ACC112 (cell line): ENCODE results near the gene WDR82.

Experiments used
- H2AFZ ChIP-seq: fragments of 200-600 bp; sonication (generic); one replicate; pipeline ENCODE4 v1.6.0; 2017; ENCODE audit warnings: antibody characterized with exemption, low read length; ENCODE audit not compliant: unreplicated experiment
- H3K27ac ChIP-seq: fragments of 200-600 bp; sonication (generic); 2 replicates; pipeline ENCODE4 v1.5.1; 2014; ENCODE audit warnings: low read depth, mild to moderate bottlenecking, antibody characterized with exemption, low read length, moderate library complexity
- H3K27me3 ChIP-seq: fragments of 200-600 bp; sonication (generic); 2 replicates; pipeline ENCODE4 v1.6.1; 2014; ENCODE audit warnings: mild to moderate bottlenecking, antibody characterized with exemption, low read length, moderate library complexity, mixed read lengths; ENCODE audit not compliant: insufficient read depth
- H3K36me3 ChIP-seq: fragments of 200-600 bp; sonication (generic); 2 replicates; pipeline ENCODE4 v1.6.1; 2016; ENCODE audit warnings: mild to moderate bottlenecking, antibody characterized with exemption, low read length, moderate library complexity, mixed read lengths; ENCODE audit not compliant: insufficient read depth
- H3K4me1 ChIP-seq: fragments of 200-600 bp; sonication (generic); one replicate; pipeline ENCODE4 v1.6.1; 2016; ENCODE audit warnings: low read length, mixed read lengths; ENCODE audit not compliant: insufficient read depth, unreplicated experiment, control insufficient read depth
- H3K4me3 ChIP-seq: fragments of 200-600 bp; sonication (generic); 2 replicates; pipeline ENCODE4 v1.5.1; 2014; ENCODE audit warnings: mild to moderate bottlenecking, low read depth, low read length
- H3K79me2 ChIP-seq: fragments of 200-600 bp; sonication (generic); one replicate; pipeline ENCODE4 v1.6.0; 2016; ENCODE audit warnings: low read length; ENCODE audit not compliant: control insufficient read depth, unreplicated experiment, insufficient read depth

Gene WDR82

DNA sequence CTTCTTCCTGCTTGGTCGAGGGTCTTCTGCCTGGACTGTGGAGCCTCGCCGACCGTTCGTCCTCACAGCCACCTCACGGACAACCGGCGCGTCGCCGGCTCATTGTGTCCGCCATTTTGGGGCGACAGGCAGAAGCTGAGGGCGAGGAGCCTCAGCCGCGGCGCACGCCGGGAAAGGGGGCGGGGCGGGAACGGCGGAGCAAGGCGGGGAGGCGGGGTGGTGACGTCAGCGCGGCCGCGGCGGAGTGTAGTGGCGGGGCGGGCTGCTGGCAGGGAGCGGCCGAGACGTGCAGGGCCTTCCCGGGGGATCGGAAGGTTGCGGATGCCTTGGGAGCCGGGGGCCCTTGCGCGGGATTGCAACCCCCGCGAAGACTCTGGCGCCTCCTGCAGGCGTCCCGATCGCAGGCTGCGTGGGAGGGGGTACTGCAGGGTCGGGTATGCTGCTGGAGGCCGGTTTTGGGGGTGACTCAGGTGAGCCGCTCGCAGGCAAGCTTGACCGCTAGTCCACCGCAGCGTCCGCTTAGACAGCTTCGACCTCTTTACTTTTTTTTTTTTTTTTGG lies at the start of gene WDR82:
Gene WDR82 (minus strand): TSS at position 140 of the 560 bp plus-strand sequence. CDS start 288 bp downstream, outside the sequence.
- H3K79me2 ChIP-seq, result peaks cover 49% of the 10 kb centered on the region
- peak within 1 kb of the TSS; percentile 59 for H2AFZ ChIP-seq
- no peaks in the 10 kb centered on the region for H3K27me3 ChIP-seq
- H3K4me3 ChIP-seq, result peak within 1 kb of the TSS; percentile 94
- H3K4me1 ChIP-seq, result peaks cover 44% of the 10 kb centered on the region
- peak within 1 kb of the TSS; percentile 92 for H3K27ac ChIP-seq
- peaks cover 7% of the 10 kb centered on the region; the same call in 1 of the 2 replicates for H3K36me3 ChIP-seq

DNA sequence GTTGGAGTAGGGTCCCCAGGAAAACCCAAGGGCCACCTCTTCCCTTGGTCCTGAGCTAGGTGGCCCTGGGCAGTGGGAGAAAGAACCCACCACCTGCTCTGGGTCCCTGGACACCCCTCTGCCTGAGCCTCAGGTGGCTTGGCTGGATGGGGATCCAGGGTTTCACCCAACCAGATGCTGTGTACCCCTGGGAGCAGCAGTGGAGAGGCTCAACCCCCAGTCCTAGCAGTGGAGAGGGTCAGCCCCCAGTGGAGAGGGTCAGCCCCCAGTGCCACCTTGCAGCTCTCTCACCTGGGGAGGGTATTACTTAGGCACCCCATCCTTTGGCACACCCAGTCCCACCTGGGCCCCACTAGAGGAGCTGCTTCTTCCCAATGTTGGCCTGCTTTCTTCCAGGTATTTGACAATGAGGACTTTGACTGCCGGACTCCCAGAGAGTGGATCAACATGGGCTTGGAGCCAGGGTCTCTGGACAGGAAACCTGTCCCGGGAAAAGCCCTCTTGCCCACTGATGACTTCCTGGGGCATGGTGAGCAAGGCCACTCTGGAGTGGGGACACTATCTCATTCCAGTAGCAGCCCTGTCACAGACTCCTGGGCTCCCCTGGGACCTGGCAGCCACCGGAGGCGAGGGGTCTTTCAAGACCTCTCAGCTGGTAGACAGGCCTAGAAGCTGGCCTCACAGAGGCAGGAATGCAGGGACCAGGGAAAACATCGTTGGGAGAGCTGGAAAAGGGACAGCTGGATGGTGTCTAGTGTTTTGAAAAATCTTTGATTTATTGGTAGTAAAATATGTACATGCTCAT lies 49.2 kb upstream of the WDR82 start:
- Histone ChIP-seq H3K4me1 (no peaks in the 10 kb centered on the region), H3K79me2 (no peaks in the 10 kb centered on the region), H3K4me3 (no peak overlapping the region), H3K27me3 (no peaks in the 10 kb centered on the region), H2AFZ (no peak overlapping the region), H3K36me3 (no peaks in the 10 kb centered on the region), H3K27ac (no peak overlapping the region)

DNA sequence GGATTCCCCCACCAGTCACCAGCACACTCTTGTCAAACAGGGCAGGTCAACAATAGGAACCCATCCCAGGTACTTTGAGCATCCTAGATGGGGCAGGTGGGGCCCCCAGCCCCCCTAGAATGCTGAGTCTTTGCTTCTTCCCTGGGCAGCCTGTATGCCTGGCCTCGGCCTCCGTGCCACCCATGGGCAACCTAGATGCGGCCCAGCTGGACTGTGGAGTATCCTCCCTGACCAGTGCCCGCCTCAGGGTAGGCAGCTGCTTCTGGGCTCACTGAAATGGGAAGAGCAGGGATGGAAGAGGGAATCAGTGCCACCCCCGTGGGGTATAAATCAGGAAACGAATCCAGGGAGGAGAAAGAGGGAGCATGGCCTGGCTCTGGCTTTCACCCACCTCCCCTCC lies 48.5 kb upstream of the WDR82 start:
- Histone ChIP-seq H3K4me3 (no peak overlapping the region), H3K27ac (no peak overlapping the region), H3K27me3 (no peaks in the 10 kb centered on the region), H2AFZ (no peak overlapping the region), H3K4me1 (no peaks in the 10 kb centered on the region), H3K36me3 (no peaks in the 10 kb centered on the region), H3K79me2 (no peaks in the 10 kb centered on the region)

DNA sequence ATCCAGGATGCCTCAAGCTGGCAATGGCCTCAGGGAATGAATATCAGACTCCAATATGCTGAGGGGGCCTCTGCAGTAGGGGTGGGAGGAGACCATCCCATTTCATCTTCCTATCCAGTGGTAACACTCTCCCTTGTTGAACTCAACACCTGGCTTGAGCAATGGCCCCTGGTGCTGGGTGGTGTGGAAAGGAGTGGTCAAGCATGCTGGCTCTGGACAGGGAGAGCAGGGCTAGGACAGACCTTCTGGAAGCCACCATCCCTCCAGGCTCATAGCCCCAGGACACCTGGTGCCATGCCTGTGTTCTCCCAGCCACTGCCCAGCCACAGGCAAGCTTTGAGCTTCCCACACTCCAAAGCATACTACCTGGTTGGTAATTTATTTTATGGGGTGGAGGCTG lies 47.2 kb upstream of the WDR82 start:
- Histone ChIP-seq H3K27ac (no peak overlapping the region), H3K27me3 (no peaks in the 10 kb centered on the region), H3K4me3 (no peak overlapping the region), H3K36me3 (no peaks in the 10 kb centered on the region), H3K4me1 (no peaks in the 10 kb centered on the region), H2AFZ (no peak overlapping the region), H3K79me2 (no peaks in the 10 kb centered on the region)

GRCh38 chr3:52324676-52325075 lies 46.2 kb upstream of the WDR82 start:
- Histone ChIP-seq H3K36me3 (no peaks in the 10 kb centered on the region), H3K79me2 (no peaks in the 10 kb centered on the region), H3K4me1 (no peaks in the 10 kb centered on the region), H3K27ac (no peak overlapping the region), H2AFZ (no peak overlapping the region), H3K4me3 (no peak overlapping the region), H3K27me3 (no peaks in the 10 kb centered on the region)

GRCh38 chr3:52323526-52324295 lies 45.3 kb upstream of the WDR82 start:
- Histone ChIP-seq H3K27me3 (no peaks in the 10 kb centered on the region), H3K27ac (no peak overlapping the region), H3K4me1 (no peaks in the 10 kb centered on the region), H3K4me3 (no peak overlapping the region), H3K79me2 (no peaks in the 10 kb centered on the region), H2AFZ (no peak overlapping the region), H3K36me3 (no peaks in the 10 kb centered on the region)

GRCh38 chr3:52322466-52322865 lies 44.0 kb upstream of the WDR82 start:
- Histone ChIP-seq H3K79me2 (no peaks in the 10 kb centered on the region), H3K36me3 (no peaks in the 10 kb centered on the region), H3K4me3 (no peak overlapping the region), H3K27me3 (no peaks in the 10 kb centered on the region), H2AFZ (no peak overlapping the region), H3K27ac (no peak overlapping the region), H3K4me1 (no peaks in the 10 kb centered on the region)

DNA sequence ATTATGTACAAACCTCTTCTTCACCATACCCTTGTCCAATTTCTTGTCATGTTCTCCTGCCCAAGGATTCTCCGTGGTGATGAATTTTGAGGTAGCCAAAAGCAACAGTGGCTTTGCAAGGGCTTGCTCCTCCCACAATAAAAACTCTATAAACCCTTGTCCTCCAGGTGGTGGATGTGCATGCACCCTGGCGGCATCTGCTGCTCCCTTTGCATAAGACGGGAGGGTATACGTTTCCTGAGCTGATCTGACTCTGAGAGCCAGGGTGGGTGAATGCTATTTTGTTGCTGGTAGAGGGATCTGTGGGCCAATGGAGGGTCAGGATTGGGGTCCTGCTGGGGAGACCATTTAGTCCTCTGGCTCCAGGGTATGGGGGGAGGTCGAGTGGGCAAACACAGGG lies 43.0 kb upstream of the WDR82 start:
- Histone ChIP-seq H3K4me1 (no peaks in the 10 kb centered on the region), H3K4me3 (no peak overlapping the region), H3K27ac (no peak overlapping the region), H3K79me2 (no peaks in the 10 kb centered on the region), H3K27me3 (no peaks in the 10 kb centered on the region), H3K36me3 (no peaks in the 10 kb centered on the region), H2AFZ (no peak overlapping the region)

DNA sequence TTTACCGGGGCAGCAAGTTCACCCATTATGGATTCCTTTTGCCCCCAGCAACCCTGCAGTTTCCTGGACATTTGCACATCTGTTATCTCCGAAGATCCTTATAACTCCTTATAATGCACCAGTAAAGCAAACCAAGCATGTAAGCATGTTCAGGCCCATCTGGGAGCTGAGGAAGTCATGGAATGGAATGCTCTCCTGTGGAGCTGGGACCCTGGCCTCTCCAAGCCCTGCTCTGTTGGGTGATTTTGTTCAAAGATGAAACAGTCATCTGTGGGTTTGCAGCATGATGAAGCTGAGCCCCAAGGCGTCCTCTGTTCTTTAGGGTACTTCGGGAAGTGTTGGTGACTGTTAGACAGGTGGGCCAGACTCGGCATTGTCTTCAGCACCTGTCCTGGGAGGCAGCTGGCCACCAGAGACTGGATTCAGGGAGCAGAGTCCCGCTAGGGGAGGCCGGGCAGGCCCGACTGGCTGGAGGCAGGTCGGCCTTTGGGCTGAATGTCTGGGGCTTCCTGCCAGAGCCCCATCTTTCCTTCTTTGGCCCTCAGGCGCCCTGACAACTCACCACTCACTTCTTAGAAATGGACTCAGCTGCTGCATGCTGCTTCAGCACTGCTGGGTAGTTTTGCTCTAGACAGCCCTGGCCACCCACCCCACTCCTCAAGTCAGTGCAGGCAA lies 41.6 kb upstream of the WDR82 start:
- Histone ChIP-seq H3K27me3 (no peaks in the 10 kb centered on the region), H3K79me2 (no peaks in the 10 kb centered on the region), H2AFZ (no peak overlapping the region), H3K27ac (no peak overlapping the region), H3K4me1 (no peaks in the 10 kb centered on the region), H3K36me3 (no peaks in the 10 kb centered on the region), H3K4me3 (no peak overlapping the region)

GRCh38 chr3:52318186-52318816 lies 39.9 kb upstream of the WDR82 start:
- Histone ChIP-seq H3K36me3 (no peaks in the 10 kb centered on the region), H3K4me1 (peaks cover 16% of the 10 kb centered on the region), H3K4me3 (no peak overlapping the region)

More at GRCh38 chr3:52318186-52318816, 39.9 kb upstream of the WDR82 start:
- Histone ChIP-seq H2AFZ (no peak overlapping the region), H3K27me3 (no peaks in the 10 kb centered on the region), H3K27ac (no peak overlapping the region), H3K79me2 (no peaks in the 10 kb centered on the region)
